A549 (cell line): ENCODE measurements around the gene PITPNB. TPM values are rescaled to one million over a fixed set of nuclear protein-coding genes. Genes with fewer than 3 reads are reported as not detected.
A peak's percentile ranks its signal among the peaks of the same experiment; 100 is the strongest.

ENCODE experiments used
- ATAC-seq, 2 experiments: fragments of 200-7000 bp in 1 of 2; fragments of >200 bp in 1 of 2; cut with Nextera tagmentation in 1 of 2; cut with Tn5 transposase in 1 of 2; 3 replicates each; pipeline versions ENCODE4 v1.8.0 to v1.9.1; 2018 to 2020; ENCODE audit warnings: mild to moderate bottlenecking in 1 of 2, moderate library complexity in 1 of 2
- CTCF ChIA-PET: fragments of 300-600 bp; sonication (Branson Sonifier 250); formaldehyde crosslinking; extraction: SDS; loops from one replicate; lab custom pipeline; 2021; ENCODE audit warnings: antibody characterized with exemption, inconsistent platforms; lab: Yijun Ruan, JAX
- POLR2A ChIA-PET: fragments of 350-600 bp; formaldehyde crosslinking; extraction: SDS; loops from one replicate; lab custom pipeline; 2021; ENCODE audit warnings: antibody characterized with exemption, inconsistent platforms; lab: Yijun Ruan, JAX
- DNase-seq, 2 experiments: peaks; one replicate each; pipeline versions ENCODE4 v3.0.0 to v3.0.0-alpha.2; 2011 to 2016; ENCODE audit warnings: low read depth in 1 of 2, low spot score in 1 of 2
- FAIRE-seq: peaks from 2 replicates; lab custom pipeline; 2011; peaks lifted over from hg19 to GRCh38; lab: Jason Lieb, UNC
- H3K27ac ChIP-seq, 2 experiments: fragments of >200 bp; sonication (Bioruptor Twin); formaldehyde crosslinking; 3 replicates each; pipeline ENCODE4 v1.5.1; 2016 to 2017
- H3K4me1 ChIP-seq: fragments of >200 bp; sonication (Bioruptor Twin); formaldehyde crosslinking; 3 replicates; pipeline ENCODE4 v1.6.1; 2016
- H3K4me2 ChIP-seq: fragments of >200 bp; sonication (Bioruptor Twin); formaldehyde crosslinking; 3 replicates; pipeline ENCODE4 v1.6.1; 2016
- H3K4me3 ChIP-seq: fragments of >200 bp; sonication (Bioruptor Twin); formaldehyde crosslinking; 3 replicates; pipeline ENCODE4 v1.5.1; 2016
- H3K9me3 ChIP-seq: fragments of >200 bp; sonication (Bioruptor Twin); formaldehyde crosslinking; 3 replicates; pipeline ENCODE4 v1.6.1; 2016
- CHD2 ChIP-seq: fragments of 150-350 bp; IDR thresholded peaks from 2 replicates; pipeline ENCODE4 v1.6.1; 2014; ENCODE audit warnings: low read length; ENCODE audit not compliant: partially characterized antibody
- ELK1 ChIP-seq: fragments of 150-350 bp; IDR thresholded peaks from 2 replicates; pipeline ENCODE4 v1.6.1; 2014; ENCODE audit warnings: low read depth, mild to moderate bottlenecking, low read length
- FOSB ChIP-seq: fragments of 250-450 bp; sonication (Bioruptor Pico); IDR thresholded peaks from 2 replicates; pipeline ENCODE4 v1.5.0; 2020; ENCODE audit warnings: mild to moderate bottlenecking, moderate library complexity
- HMGXB4 ChIP-seq: fragments of 250-450 bp; sonication (Bioruptor Pico); IDR thresholded peaks from 2 replicates; pipeline ENCODE4 v1.5.0; 2021; ENCODE audit warnings: mild to moderate bottlenecking, moderate library complexity, borderline replicate concordance
- HOXA7 ChIP-seq: fragments of 250-450 bp; sonication (Bioruptor Pico); IDR thresholded peaks from 2 replicates; pipeline ENCODE4 v1.5.0; 2020; ENCODE audit warnings: mild to moderate bottlenecking, moderate library complexity
- HOXB13 ChIP-seq: fragments of 250-450 bp; sonication (Bioruptor Pico); IDR thresholded peaks from 2 replicates; pipeline ENCODE4 v1.5.0; 2020; ENCODE audit warnings: low read depth, mild to moderate bottlenecking, moderate library complexity
- KDM5A ChIP-seq: fragments of 200-600 bp; sonication (generic); IDR thresholded peaks from 2 replicates; pipeline ENCODE4 v1.6.1; 2016; ENCODE audit warnings: antibody characterized with exemption, mild to moderate bottlenecking
- MYC ChIP-seq: IDR thresholded peaks from 2 replicates; pipeline ENCODE4 v1.6.1; 2012; ENCODE audit warnings: mild to moderate bottlenecking, inconsistent platforms, low read length, improper control_type of control experiment, borderline replicate concordance
- NPAS2 ChIP-seq: fragments of 250-450 bp; sonication (Bioruptor Pico); IDR thresholded peaks from 2 replicates; pipeline ENCODE4 v1.8.0; 2022; ENCODE audit warnings: mild to moderate bottlenecking, moderate library complexity, borderline replicate concordance
- PBX3 ChIP-seq: IDR thresholded peaks from 2 replicates; pipeline ENCODE4 v1.6.1; 2012
- RAD21 ChIP-seq, 2 experiments: fragments of >200 bp in 1 of 2; sonication (Bioruptor Twin) in 1 of 2; formaldehyde crosslinking in 1 of 2; IDR thresholded peaks in 1 of 2; conservative IDR thresholded peaks in 1 of 2; 2 replicates in 1 of 2; 3 replicates in 1 of 2; pipeline ENCODE4 v1.6.1; 2012 to 2018; ENCODE audit warnings: inconsistent platforms in 1 of 2
- RCOR1 ChIP-seq: fragments of 150-350 bp; IDR thresholded peaks from 2 replicates; pipeline ENCODE4 v1.6.1; 2014; ENCODE audit warnings: antibody characterized with exemption, low read length, low read depth
- REST ChIP-seq: fragments of 200-600 bp; sonication (generic); IDR thresholded peaks from 2 replicates; pipeline ENCODE4 v1.6.1; 2016; ENCODE audit warnings: antibody characterized with exemption, mild to moderate bottlenecking, moderate library complexity
- SMC3 ChIP-seq: fragments of >200 bp; sonication (Bioruptor Twin); formaldehyde crosslinking; IDR thresholded peaks from 3 replicates; pipeline ENCODE4 v1.6.1; 2018; ENCODE audit warnings: inconsistent platforms
- TFCP2L1 ChIP-seq: fragments of 250-450 bp; sonication (Bioruptor Pico); IDR thresholded peaks from 2 replicates; pipeline ENCODE4 v1.5.0; 2021; ENCODE audit warnings: mild to moderate bottlenecking
- USF2 ChIP-seq: fragments of 450-650 bp; IDR thresholded peaks from 2 replicates; pipeline ENCODE4 v1.6.1; 2014; ENCODE audit warnings: antibody characterized with exemption
- ZC3H11A ChIP-seq: fragments of 450-650 bp; IDR thresholded peaks from 2 replicates; pipeline ENCODE4 v1.6.1; 2014; ENCODE audit warnings: antibody characterized with exemption, mild to moderate bottlenecking
- ZFP36 ChIP-seq: fragments of 450-650 bp; IDR thresholded peaks from 2 replicates; pipeline ENCODE4 v1.6.1; 2014; ENCODE audit warnings: borderline replicate concordance; ENCODE audit not compliant: partially characterized antibody
- ZSCAN20 ChIP-seq: fragments of 250-450 bp; sonication (Bioruptor Pico); IDR thresholded peaks from 2 replicates; pipeline ENCODE4 v1.8.0; 2022; ENCODE audit warnings: mild to moderate bottlenecking, moderate library complexity
- WGBS: methylation state at CpG from one replicate; pipeline ENCODE4 v1.1.6; 2017; ENCODE audit errors: missing lambda C conversion rate; 5-methylcytosine and 5-hydroxymethylcytosine counted together
- polyA plus RNA-seq, 4 experiments: library from polyadenylated mRNA; depleted of rRNA in 3 of 4; stranded (reverse); fragments of >200 nt; fragmentation: RNase III in 1 of 4; extraction: RNeasy Plus Mini Kit Qiagen cat#74134 plus additional on column Dnase treatment in 1 of 4; gene quantifications; 2 replicates in 3 of 4; 3 replicates in 1 of 4; pipeline ENCODE4 v1.2.3, GENCODE V29; 2011 to 2017

Gene PITPNB
- polyA plus RNA-seq, 2 of the 4 experiments (the other 2 are of a cell fraction), result 45.8 to 52.1 TPM

- TF ChIP-seq ELK1, result no peak
- no peak for TF ChIP-seq HOXB13
Measured at GRCh38 chr22:27870234-27871191, 48.5 kb downstream of the PITPNB start (continued).

- FAIRE-seq (no peak), DNase-seq (no peak), ATAC-seq (no peak)
- Histone ChIP-seq H3K4me3 (no peak overlapping the region), H3K27ac (peak overlapping the region; percentile 57 to 71; a peak in 4 of 6 replicates), H3K4me1 (peaks cover 66% of the 10 kb centered on the region), H3K9me3 (no peaks in the 10 kb centered on the region), H3K4me2 (peak overlapping the region; percentile 35)
- TF ChIP-seq NPAS2 (CRISPR knock-in tag), result no peak
- TF ChIP-seq RAD21 (conservative IDR thresholded peaks at IDR 0.05 in 1 of 2, IDR thresholded peaks at IDR 0.05 in 1 of 2), result no peak
- no peak for TF ChIP-seq MYC
- TF ChIP-seq REST, result no peak
- TF ChIP-seq TFCP2L1 (CRISPR knock-in tag), result no peak
- TF ChIP-seq FOSB (CRISPR knock-in tag), result no peak
- TF ChIP-seq ZSCAN20 (CRISPR knock-in tag), result no peak
- no peak for TF ChIP-seq CHD2
- no peak for TF ChIP-seq PBX3
- TF ChIP-seq USF2, result no peak
- no peak for TF ChIP-seq ZFP36
- no peak for TF ChIP-seq RCOR1
- TF ChIP-seq SMC3, result no peak
- no peak for TF ChIP-seq HMGXB4 (CRISPR knock-in tag)
- no peak for TF ChIP-seq ZC3H11A
- TF ChIP-seq KDM5A, result no peak
- no peak for TF ChIP-seq HOXA7 (CRISPR knock-in tag)
- CTCF ChIA-PET, result interaction anchor here (1.3 to 2.0 kb wide), 2 partner anchors 11 to 17 kb away, joined by 6 to 11 read pairs; no protein-coding TSS in a partner anchor
- WGBS, result 54% methylated on average over 6 of the region's 6 CpGs
- POLR2A ChIA-PET, result no interaction called here
Measured at GRCh38 chr22:27868732-27869282, 50.2 kb downstream of the PITPNB start.
